ENCODE measurements around the gene INKA2.

Gene INKA2

DNA sequence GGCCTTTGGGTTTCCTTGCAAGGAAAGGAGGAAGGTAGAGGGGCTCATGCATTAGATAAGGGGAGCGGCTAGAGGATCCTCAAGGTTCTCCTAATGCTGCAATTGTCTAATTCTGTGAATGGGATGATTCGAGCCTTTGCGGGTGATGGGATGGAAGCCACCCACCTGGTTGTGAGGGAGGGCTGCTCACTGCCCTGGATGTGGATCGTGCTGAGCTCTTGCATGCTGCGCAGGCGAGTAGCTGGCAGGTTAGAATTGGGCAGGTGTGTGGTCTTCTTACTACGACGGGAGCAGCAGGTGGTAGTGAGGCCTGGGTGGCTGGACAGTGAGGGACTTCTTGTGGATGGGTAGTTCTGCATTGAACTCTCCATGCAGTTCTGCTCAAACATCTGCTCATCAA, 37.7 kb upstream of the INKA2 start:
- TF ChIP-seq, protein P1, sequence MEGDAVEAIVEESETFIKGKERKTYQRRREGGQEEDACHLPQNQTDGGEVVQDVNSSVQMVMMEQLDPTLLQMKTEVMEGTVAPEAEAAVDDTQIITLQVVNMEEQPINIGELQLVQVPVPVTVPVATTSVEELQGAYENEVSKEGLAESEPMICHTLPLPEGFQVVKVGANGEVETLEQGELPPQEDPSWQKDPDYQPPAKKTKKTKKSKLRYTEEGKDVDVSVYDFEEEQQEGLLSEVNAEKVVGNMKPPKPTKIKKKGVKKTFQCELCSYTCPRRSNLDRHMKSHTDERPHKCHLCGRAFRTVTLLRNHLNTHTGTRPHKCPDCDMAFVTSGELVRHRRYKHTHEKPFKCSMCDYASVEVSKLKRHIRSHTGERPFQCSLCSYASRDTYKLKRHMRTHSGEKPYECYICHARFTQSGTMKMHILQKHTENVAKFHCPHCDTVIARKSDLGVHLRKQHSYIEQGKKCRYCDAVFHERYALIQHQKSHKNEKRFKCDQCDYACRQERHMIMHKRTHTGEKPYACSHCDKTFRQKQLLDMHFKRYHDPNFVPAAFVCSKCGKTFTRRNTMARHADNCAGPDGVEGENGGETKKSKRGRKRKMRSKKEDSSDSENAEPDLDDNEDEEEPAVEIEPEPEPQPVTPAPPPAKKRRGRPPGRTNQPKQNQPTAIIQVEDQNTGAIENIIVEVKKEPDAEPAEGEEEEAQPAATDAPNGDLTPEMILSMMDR (conservative IDR thresholded peaks at IDR 0.05): no peak
- no peak for TF ChIP-seq ZFX (IDR thresholded peaks at IDR 0.05)
- no peak overlapping the region for H3K27ac ChIP-seq

DNA sequence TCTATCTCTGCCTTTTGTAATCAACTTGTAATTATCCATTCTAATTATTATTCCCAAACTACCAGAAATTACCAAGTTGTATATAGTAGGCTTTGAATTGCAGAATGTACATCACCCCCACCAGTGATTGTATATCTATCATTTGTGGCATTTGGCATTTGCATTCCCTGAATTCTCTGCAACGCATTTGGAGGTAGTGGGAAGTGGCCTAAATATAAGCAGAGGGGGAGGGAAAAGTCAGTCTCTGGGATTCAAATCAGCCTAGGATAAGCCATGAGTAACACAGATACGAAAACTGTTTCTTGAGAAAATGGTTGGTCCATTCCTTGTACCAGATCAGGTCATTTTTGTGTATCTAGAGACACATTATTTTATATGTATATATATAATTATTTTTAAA, 37.2 kb upstream of the INKA2 start:
- TF ChIP-seq, protein P1 (conservative IDR thresholded peaks at IDR 0.05): no peak
- no peak for TF ChIP-seq ZFX (IDR thresholded peaks at IDR 0.05)
- no peak overlapping the region for H3K27ac ChIP-seq

DNA sequence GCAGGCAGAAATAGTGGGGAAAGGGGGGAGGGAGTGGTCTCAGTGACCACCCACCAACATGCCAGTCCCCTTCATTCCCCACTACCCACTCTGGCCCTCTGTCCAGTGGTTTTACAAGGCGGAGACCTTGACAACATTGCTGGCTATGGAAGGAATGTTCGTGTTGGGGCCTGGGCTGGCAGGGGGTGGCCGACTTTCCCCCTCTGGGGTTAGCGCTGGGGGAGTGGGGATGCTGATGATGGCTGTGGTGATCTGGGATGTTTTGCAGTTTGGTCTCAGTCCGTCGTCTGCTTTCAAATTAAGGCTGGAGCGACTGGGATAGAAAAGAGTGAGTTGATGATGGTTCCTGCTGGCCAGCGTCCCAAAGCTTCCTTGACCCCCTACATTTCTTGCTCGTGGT, 36.8 kb upstream of the INKA2 start:
- TF ChIP-seq, protein P1 (conservative IDR thresholded peaks at IDR 0.05): no peak
- no peak for TF ChIP-seq ZFX (IDR thresholded peaks at IDR 0.05)
- H3K27ac ChIP-seq: no peak overlapping the region

DNA sequence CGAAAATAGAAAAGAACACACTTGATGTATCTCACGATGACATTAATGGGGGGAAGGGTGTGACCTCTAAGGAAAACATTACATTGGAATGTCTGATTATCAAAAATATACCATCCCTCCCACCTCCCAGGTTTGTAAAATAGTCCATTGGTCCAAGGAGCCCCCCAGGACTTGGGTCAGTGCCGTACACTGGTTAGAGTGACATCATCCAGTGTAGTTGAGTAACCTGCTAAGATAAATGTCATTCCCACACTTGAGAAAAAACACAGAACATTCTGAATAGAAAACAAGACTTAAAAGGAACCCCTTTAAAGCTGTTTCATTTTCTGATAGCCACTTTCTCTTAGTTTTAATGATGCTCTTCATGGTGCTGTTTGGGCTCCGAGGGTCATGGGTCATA, 31.7 kb upstream of the INKA2 start:
- TF ChIP-seq, protein P1 (conservative IDR thresholded peaks at IDR 0.05): no peak
- H3K27ac ChIP-seq: no peak overlapping the region

DNA sequence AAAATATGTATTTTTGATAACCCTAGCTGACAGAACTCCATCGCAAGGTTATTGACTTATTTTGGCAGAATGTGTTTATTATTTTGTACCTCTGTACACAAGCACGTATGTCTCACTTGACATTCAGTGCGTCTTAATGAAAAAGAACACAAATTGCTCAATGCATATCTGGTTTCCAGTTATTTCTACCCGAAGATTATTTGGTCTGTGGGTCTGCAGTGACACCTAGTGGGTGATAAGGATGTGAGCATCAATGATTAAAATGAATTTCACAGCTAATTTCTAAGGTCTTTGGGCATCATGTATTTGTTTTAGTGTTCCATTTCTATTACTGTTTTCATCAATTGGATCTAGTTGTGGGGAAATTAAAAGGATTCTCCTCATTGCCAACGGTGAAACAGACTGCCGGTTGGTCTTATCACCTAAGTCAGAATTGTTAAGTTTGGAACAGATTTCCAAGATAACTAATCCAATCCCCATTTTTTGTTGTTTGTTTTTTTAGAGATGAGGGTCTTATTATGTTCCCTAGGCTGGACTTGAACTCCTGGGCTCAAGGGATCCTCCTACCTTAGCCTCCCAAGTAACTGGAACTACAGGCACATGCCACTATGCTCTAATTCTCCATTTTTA, 30.4 kb upstream of the INKA2 start:
- no peak for TF ChIP-seq ZFX (IDR thresholded peaks at IDR 0.05)
- TF ChIP-seq, protein P1 (conservative IDR thresholded peaks at IDR 0.05): peak; percentile 93
- H3K27ac ChIP-seq: no peak overlapping the region

DNA sequence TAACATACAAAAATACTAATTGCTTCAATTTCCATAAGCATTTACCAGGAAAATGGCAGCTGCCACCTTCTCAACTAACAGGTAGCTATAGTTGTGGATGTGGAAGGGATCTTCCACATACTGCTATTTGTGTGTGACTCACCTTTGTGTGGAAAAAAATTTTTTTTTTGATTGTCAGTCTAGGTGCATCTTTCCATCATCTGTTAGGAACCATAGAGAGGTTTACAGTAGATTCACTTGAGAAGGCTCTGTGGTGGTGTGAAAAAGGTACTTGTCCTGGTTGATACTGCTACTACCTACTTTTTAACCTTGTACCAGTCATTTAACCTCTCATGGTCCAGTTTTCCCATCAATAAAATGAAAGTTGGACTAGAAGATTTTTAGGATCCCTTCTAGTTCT, 29.4 kb upstream of the INKA2 start:
- no peak overlapping the region for H3K27ac ChIP-seq
- TF ChIP-seq, protein P1 (conservative IDR thresholded peaks at IDR 0.05): no peak
- TF ChIP-seq ZFX (IDR thresholded peaks at IDR 0.05): no peak

DNA sequence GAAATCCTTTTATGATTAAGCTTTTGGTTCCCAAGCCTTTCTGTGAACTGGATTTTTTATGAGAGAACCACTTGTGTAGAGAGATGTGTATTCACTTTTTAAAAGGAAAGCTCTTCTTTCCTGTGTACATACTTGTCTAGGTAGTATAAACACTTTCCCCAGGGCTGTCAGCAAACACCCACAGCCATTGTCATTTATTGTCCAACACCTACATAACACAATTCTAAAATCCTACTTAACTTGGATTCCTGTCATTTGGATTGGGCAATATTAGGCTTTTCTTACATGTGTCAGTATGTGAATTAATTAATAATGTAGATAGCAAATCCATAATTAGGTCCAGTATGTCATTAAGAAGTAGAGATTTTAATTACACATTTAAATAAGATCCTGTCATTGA, 28.8 kb upstream of the INKA2 start:
- H3K27ac ChIP-seq: no peak overlapping the region
- no peak for TF ChIP-seq ZFX (IDR thresholded peaks at IDR 0.05)
- TF ChIP-seq, protein P1 (conservative IDR thresholded peaks at IDR 0.05): no peak
